ENCODE results near the gene IP6K2. TPM values are rescaled to one million over a fixed set of nuclear protein-coding genes. Genes with fewer than 3 reads are reported as not detected.
"Not testable (repeated sequence)": the region's sequence is repeated elsewhere in the genome, so short reads cannot be mapped to it uniquely, and the experiment has no call there.

The IP6K2 gene
- polyA plus RNA-seq, 1 experiment, result 110 TPM

GRCh38 chr3:48743773-48744172, 26.8 kb upstream of the IP6K2 start:
- Histone ChIP-seq H3K4me3 (ENCODE audit: low read depth, low read length) (no peak overlapping the region), H3K27me3 (ENCODE audit: control insufficient read depth, insufficient read depth, low read length) (no peaks in the 10 kb centered on the region), H3K9me3 (ENCODE audit: control insufficient read depth, insufficient read depth, low read length) (no peaks in the 10 kb centered on the region; the same call in 1 of the 2 replicates), H3K27ac (ENCODE audit: low read depth, low read length) (no peak overlapping the region)
- POLR2A ChIA-PET, result interaction anchor here (0.7 kb wide), 1 partner anchor 140 kb away, joined by 3 read pairs; no protein-coding TSS in a partner anchor
- DNase-seq (ENCODE audit: low read depth, low spot score), result no peak
- no peak for TF ChIP-seq CTCF (IDR thresholded peaks at IDR 0.05; ENCODE audit: low read depth, low read length)
- CTCF ChIA-PET, result no interaction called here

- H3K27me3 ChIP-seq (ENCODE audit: control insufficient read depth, insufficient read depth, low read length); DNase-seq (ENCODE audit: low read depth, low spot score); H3K27ac ChIP-seq (ENCODE audit: low read depth, low read length); H3K4me3 ChIP-seq (ENCODE audit: low read depth, low read length); H3K9me3 ChIP-seq (ENCODE audit: control insufficient read depth, insufficient read depth, low read length): not testable (repeated sequence)
- CTCF ChIA-PET, result interaction anchor here (0.7 kb wide), 2 partner anchors 181 to 235 kb away, joined by 3 to 4 read pairs; no protein-coding TSS in a partner anchor
- POLR2A ChIA-PET, result interaction anchor here (0.7 to 1.0 kb wide), 3 partner anchors 13 to 24 kb away, joined by 3 to 8 read pairs (median 6); no protein-coding TSS in a partner anchor
Measured at GRCh38 chr3:48741226-48741625, 24.2 kb upstream of the IP6K2 start.

GRCh38 chr3:48739955-48740823, 23.2 kb upstream of the IP6K2 start:
- POLR2A ChIA-PET, result interaction anchor here (0.7 to 1.3 kb wide), 3 partner anchors 23 to 281 kb away, joined by 3 to 4 read pairs (median 3); partner anchors contain the start of genes IP6K2 and NDUFAF3
- H3K4me3 ChIP-seq (ENCODE audit: low read depth, low read length), result no peak overlapping the region
- H3K27ac ChIP-seq (ENCODE audit: low read depth, low read length), result peak overlapping the region; percentile 11
- CTCF ChIA-PET, result interaction anchor here (0.5 to 2.4 kb wide), 48 partner anchors 9 to 354 kb away, joined by 3 to 33 read pairs (median 4); partner anchors contain the start of genes CELSR3, IP6K2, NCKIPSD and QRICH1
- no peaks in the 10 kb centered on the region for H3K9me3 ChIP-seq (ENCODE audit: control insufficient read depth, insufficient read depth, low read length)
- no peaks in the 10 kb centered on the region for H3K27me3 ChIP-seq (ENCODE audit: control insufficient read depth, insufficient read depth, low read length)
- DNase-seq (ENCODE audit: low read depth, low spot score), result no peak
- TF ChIP-seq CTCF (IDR thresholded peaks at IDR 0.05; ENCODE audit: low read depth, low read length), result peak; percentile 87

- TF ChIP-seq CTCF (IDR thresholded peaks at IDR 0.05; ENCODE audit: low read depth, low read length), result no peak
- Histone ChIP-seq H3K27me3 (ENCODE audit: control insufficient read depth, insufficient read depth, low read length) (no peaks in the 10 kb centered on the region), H3K4me3 (ENCODE audit: low read depth, low read length) (no peak overlapping the region), H3K9me3 (ENCODE audit: control insufficient read depth, insufficient read depth, low read length) (no peaks in the 10 kb centered on the region), H3K27ac (ENCODE audit: low read depth, low read length) (no peak overlapping the region)
- ChIA-PET POLR2A (interaction anchor here (0.6 to 1.3 kb wide), 4 partner anchors 23 to 282 kb away, joined by 3 to 4 read pairs (median 4); partner anchors contain the start of genes IP6K2 and NDUFAF3), CTCF (interaction anchor here (0.5 to 2.4 kb wide), 44 partner anchors 9 to 355 kb away, joined by 3 to 33 read pairs (median 5); partner anchors contain the start of genes CELSR3, IP6K2, NCKIPSD and QRICH1)
- DNase-seq (ENCODE audit: low read depth, low spot score), result no peak
Measured at GRCh38 chr3:48739617-48739954, 22.6 kb upstream of the IP6K2 start.

- CTCF ChIA-PET, result interaction anchor here (0.5 to 2.4 kb wide), 37 partner anchors 8 to 355 kb away, joined by 3 to 33 read pairs (median 5); partner anchors contain the start of genes CELSR3, IP6K2, QRICH1 and SLC26A6
Measured at GRCh38 chr3:48738926-48739616, 22.1 kb upstream of the IP6K2 start.

More at GRCh38 chr3:48738926-48739616, 22.1 kb upstream of the IP6K2 start:
- Histone ChIP-seq H3K4me3 (ENCODE audit: low read depth, low read length) (no peak overlapping the region), H3K27me3 (ENCODE audit: control insufficient read depth, insufficient read depth, low read length) (no peaks in the 10 kb centered on the region), H3K27ac (ENCODE audit: low read depth, low read length) (no peak overlapping the region), H3K9me3 (ENCODE audit: control insufficient read depth, insufficient read depth, low read length) (no peaks in the 10 kb centered on the region)
- POLR2A ChIA-PET, result interaction anchor here (0.6 to 1.3 kb wide), 4 partner anchors 22 to 283 kb away, joined by 3 to 4 read pairs (median 4); partner anchors contain the start of genes IP6K2 and NDUFAF3
- no peak for DNase-seq (ENCODE audit: low read depth, low spot score)
- TF ChIP-seq CTCF (IDR thresholded peaks at IDR 0.05; ENCODE audit: low read depth, low read length), result no peak

Measured in AG04450 (cell line).